ENCODE results near the gene ALPK3.
"Not testable (repeated sequence)": the region's sequence is repeated elsewhere in the genome, so short reads cannot be mapped to it uniquely, and the experiment has no call there.

Gene ALPK3

GRCh38 chr15:84855136-84855535 lies 38.0 kb downstream of the ALPK3 start:
- no peak for DNase-seq

- no peak for DNase-seq
Observed at GRCh38 chr15:84855765-84856164, 38.6 kb downstream of the ALPK3 start.

GRCh38 chr15:84856731-84857417 lies 39.7 kb downstream of the ALPK3 start:
- no peak for DNase-seq

GRCh38 chr15:84857418-84858004 lies 40.4 kb downstream of the ALPK3 start:
- no peak for DNase-seq

GRCh38 chr15:84858231-84858630 lies 41.1 kb downstream of the ALPK3 start:
- no peak for DNase-seq

GRCh38 chr15:84859144-84859543 lies 42.0 kb downstream of the ALPK3 start:
- DNase-seq: no peak

- DNase-seq: no peak
Observed at GRCh38 chr15:84859651-84860050, 42.5 kb downstream of the ALPK3 start.

GRCh38 chr15:84861781-84862180 lies 44.6 kb downstream of the ALPK3 start:
- no peak for DNase-seq

- no peak for DNase-seq
Observed at GRCh38 chr15:84862214-84862975, 45.2 kb downstream of the ALPK3 start.

GRCh38 chr15:84863565-84864443 lies 46.6 kb downstream of the ALPK3 start:
- no peak for DNase-seq

GRCh38 chr15:84864444-84864795 lies 47.3 kb downstream of the ALPK3 start:
- no peak for DNase-seq

GRCh38 chr15:84865074-84865569 lies 48.0 kb downstream of the ALPK3 start:
- DNase-seq: no peak

GRCh38 chr15:84868037-84868880 lies 51.1 kb downstream of the ALPK3 start:
- no peak for DNase-seq

GRCh38 chr15:84869510-84869909 lies 52.4 kb downstream of the ALPK3 start:
- DNase-seq: no peak

- no peak for DNase-seq
Observed at GRCh38 chr15:84871428-84871985, 54.4 kb downstream of the ALPK3 start.

GRCh38 chr15:84872009-84872910 lies 55.1 kb downstream of the ALPK3 start:
- no peak for DNase-seq

- DNase-seq: no peak
Observed at GRCh38 chr15:84873997-84874396, 56.8 kb downstream of the ALPK3 start.

- no peak for DNase-seq
Observed at GRCh38 chr15:84874981-84875699, 58.0 kb downstream of the ALPK3 start.

GRCh38 chr15:84876269-84876668 lies 59.1 kb downstream of the ALPK3 start:
- DNase-seq: no peak

- not testable (repeated sequence) for DNase-seq
Observed at GRCh38 chr15:84877701-84878100, 60.5 kb downstream of the ALPK3 start.

Measured in NCI-H526 treated with DMSO at 0.1 percent for 48 hours (cell line).